ENCODE results near the gene ZNF584.

- TF ChIP-seq POLR2A (IDR thresholded peaks at IDR 0.05; ENCODE audit: low read length) (no peak), GATA1 (IDR thresholded peaks at IDR 0.05; ENCODE audit: low read depth, low read length) (no peak)
Measured at GRCh38 chr19:58366585-58367430, 41.6 kb upstream of the ZNF584 start.

All from erythroblast (primary cell).